GM12878 (cell line): ENCODE data around the gene CXXC5.

Experiments used
- EP300 ChIP-seq, 2 experiments: fragments of 150-350 bp in 1 of 2; IDR thresholded peaks; 2 replicates each; pipeline ENCODE4 v1.6.1; 2011 to 2012; ENCODE audit warnings: low read depth in 2 of 2, low read length in 2 of 2, borderline replicate concordance in 1 of 2, improper control_type of control experiment in 1 of 2, inconsistent platforms in 1 of 2; ENCODE audit not compliant: control insufficient read depth in 1 of 2
- HCFC1 ChIP-seq: fragments of 150-350 bp; IDR thresholded peaks from 2 replicates; pipeline ENCODE4 v1.6.1; 2014; ENCODE audit warnings: low read length
- HDAC2 ChIP-seq: fragments of 200-600 bp; sonication (generic); IDR thresholded peaks from 2 replicates; pipeline ENCODE4 v1.6.1; 2017
- NFIC ChIP-seq: IDR thresholded peaks from 2 replicates; pipeline ENCODE4 v1.6.1; 2012; ENCODE audit warnings: low read depth, mild to moderate bottlenecking, inconsistent platforms, low read length, moderate library complexity
- POLR2A ChIP-seq: IDR thresholded peaks from 2 replicates; pipeline ENCODE4 v1.6.1; 2011; ENCODE audit warnings: low read depth, mild to moderate bottlenecking, low read length
- TCF12 ChIP-seq: IDR thresholded peaks from 2 replicates; pipeline ENCODE4 v1.6.1; 2011; ENCODE audit warnings: low read depth, mild to moderate bottlenecking, low read length
- TF ChIP-seq, protein P1 (sequence below): IDR thresholded peaks from 2 replicates; pipeline ENCODE4 v1.6.1; 2011; ENCODE audit warnings: low read depth, mild to moderate bottlenecking, low read length, moderate library complexity, borderline replicate concordance; ENCODE audit errors: extremely low read depth
- TF ChIP-seq, protein P2 (sequence below): fragments of 450-650 bp; formaldehyde crosslinking; IDR thresholded peaks from 2 replicates; pipeline ENCODE4 v1.4.0; 2022; ENCODE audit warnings: mild to moderate bottlenecking, moderate library complexity
- TF ChIP-seq, protein P3 (sequence below), 3 experiments: IDR thresholded peaks in 2 of 3; conservative IDR thresholded peaks in 1 of 3; 2 replicates each; pipeline ENCODE4 v1.5.1; 2011; ENCODE audit warnings: low read depth in 3 of 3, low read length in 3 of 3, mild to moderate bottlenecking in 3 of 3, control low read depth in 2 of 3, moderate library complexity in 2 of 3, inconsistent platforms in 1 of 3, mixed read lengths in 1 of 3; ENCODE audit not compliant: control insufficient read depth in 2 of 3, insufficient read depth in 1 of 3; ENCODE audit errors: extremely low read depth in 1 of 3

DNA sequence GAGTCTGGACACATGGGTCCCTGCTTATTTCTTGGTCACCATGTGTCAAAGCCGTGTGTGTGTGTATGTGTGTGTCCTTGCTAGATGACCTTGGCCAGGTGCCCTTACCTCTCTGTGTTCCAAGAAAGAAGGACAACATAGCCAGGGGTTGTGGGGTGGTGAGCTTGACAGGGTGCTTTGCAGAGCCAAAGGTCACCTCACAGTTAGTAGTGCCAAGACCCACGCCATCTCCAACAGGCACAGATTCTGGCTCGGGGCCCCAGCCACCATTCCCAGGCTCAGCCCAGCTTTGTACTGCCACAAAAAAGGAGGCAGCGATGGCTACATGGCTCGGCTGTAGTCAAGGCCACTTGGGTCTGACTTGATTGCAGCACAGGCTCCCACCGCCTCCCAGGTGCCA, 39.5 kb downstream of the CXXC5 start:
- TF ChIP-seq EP300 (IDR thresholded peaks at IDR 0.05; ENCODE audit: borderline replicate concordance in 1 of 2, control insufficient read depth in 1 of 2, low read depth in 2 of 2, low read length in 2 of 2): no peak
- TF ChIP-seq, protein P1, sequence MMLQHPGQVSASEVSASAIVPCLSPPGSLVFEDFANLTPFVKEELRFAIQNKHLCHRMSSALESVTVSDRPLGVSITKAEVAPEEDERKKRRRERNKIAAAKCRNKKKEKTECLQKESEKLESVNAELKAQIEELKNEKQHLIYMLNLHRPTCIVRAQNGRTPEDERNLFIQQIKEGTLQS: no peak
- TF ChIP-seq, protein P2, sequence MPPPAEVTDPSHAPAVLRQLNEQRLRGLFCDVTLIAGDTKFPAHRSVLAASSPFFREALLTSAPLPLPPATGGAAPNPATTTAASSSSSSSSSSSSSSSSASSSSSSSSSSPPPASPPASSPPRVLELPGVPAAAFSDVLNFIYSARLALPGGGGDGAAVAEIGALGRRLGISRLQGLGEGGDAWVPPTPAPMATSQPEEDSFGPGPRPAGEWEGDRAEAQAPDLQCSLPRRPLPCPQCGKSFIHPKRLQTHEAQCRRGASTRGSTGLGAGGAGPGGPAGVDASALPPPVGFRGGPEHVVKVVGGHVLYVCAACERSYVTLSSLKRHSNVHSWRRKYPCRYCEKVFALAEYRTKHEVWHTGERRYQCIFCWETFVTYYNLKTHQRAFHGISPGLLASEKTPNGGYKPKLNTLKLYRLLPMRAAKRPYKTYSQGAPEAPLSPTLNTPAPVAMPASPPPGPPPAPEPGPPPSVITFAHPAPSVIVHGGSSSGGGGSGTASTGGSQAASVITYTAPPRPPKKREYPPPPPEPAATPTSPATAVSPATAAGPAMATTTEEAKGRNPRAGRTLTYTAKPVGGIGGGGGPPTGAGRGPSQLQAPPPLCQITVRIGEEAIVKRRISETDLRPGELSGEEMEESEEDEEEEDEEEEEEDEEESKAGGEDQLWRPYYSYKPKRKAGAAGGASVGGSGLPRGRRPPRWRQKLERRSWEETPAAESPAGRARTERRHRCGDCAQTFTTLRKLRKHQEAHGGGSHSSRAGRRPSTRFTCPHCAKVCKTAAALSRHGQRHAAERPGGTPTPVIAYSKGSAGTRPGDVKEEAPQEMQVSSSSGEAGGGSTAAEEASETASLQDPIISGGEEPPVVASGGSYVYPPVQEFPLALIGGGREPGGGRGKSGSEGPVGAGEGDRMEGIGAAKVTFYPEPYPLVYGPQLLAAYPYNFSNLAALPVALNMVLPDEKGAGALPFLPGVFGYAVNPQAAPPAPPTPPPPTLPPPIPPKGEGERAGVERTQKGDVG (CRISPR knock-in tag): no peak
- no peak for TF ChIP-seq HCFC1
- TF ChIP-seq NFIC: no peak
- TF ChIP-seq HDAC2: no peak
- TF ChIP-seq, protein P3, sequence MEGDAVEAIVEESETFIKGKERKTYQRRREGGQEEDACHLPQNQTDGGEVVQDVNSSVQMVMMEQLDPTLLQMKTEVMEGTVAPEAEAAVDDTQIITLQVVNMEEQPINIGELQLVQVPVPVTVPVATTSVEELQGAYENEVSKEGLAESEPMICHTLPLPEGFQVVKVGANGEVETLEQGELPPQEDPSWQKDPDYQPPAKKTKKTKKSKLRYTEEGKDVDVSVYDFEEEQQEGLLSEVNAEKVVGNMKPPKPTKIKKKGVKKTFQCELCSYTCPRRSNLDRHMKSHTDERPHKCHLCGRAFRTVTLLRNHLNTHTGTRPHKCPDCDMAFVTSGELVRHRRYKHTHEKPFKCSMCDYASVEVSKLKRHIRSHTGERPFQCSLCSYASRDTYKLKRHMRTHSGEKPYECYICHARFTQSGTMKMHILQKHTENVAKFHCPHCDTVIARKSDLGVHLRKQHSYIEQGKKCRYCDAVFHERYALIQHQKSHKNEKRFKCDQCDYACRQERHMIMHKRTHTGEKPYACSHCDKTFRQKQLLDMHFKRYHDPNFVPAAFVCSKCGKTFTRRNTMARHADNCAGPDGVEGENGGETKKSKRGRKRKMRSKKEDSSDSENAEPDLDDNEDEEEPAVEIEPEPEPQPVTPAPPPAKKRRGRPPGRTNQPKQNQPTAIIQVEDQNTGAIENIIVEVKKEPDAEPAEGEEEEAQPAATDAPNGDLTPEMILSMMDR (IDR thresholded peaks at IDR 0.05 in 2 of 3, conservative IDR thresholded peaks at IDR 0.05 in 1 of 3; ENCODE audit: control insufficient read depth in 2 of 3, extremely low read depth in 1 of 3, insufficient read depth in 1 of 3, low read depth in 3 of 3, low read length in 3 of 3): no peak
- TF ChIP-seq POLR2A: peak; percentile 24; the same call in 1 of the 2 replicates
- no peak for TF ChIP-seq TCF12
